SK-N-SH (cell line): ENCODE results near the gene EIF4G1. TPM values are rescaled to one million over a fixed set of nuclear protein-coding genes. Genes with fewer than 3 reads are reported as not detected.

Experiments
- CTCF ChIA-PET: fragments of 300-600, 350-600 bp; formaldehyde crosslinking; extraction: SDS; loops from one replicate; lab custom pipeline; 2021; lab: Yijun Ruan, JAX
- POLR2A ChIA-PET: fragments of 350-600 bp; sonication (Branson Sonifier 250); formaldehyde crosslinking; extraction: SDS; loops from one replicate; lab custom pipeline; 2020; ENCODE audit warnings: antibody characterized with exemption, inconsistent platforms; lab: Yijun Ruan, JAX
- DNase-seq: peaks from one replicate; pipeline ENCODE4 v3.0.0; 2012
- H2AFZ ChIP-seq: fragments of 200-600 bp; sonication (generic); 2 replicates; pipeline ENCODE4 v1.8.1; 2016; ENCODE audit warnings: antibody characterized with exemption, mild to moderate bottlenecking, low read depth
- H3F3A ChIP-seq: fragments of 200-600 bp; sonication (generic); replicated peaks from 2 replicates; pipeline ENCODE3; 2016; ENCODE audit warnings: antibody characterized with exemption, mild to moderate bottlenecking; ENCODE audit not compliant: insufficient read depth
- H3K27ac ChIP-seq, 2 experiments: fragments of 200-500 bp in 1 of 2; fragments of 200-600 bp in 1 of 2; sonication (Bioruptor generic) in 1 of 2; sonication (generic), shearing (Covaris generic) in 1 of 2; 2 replicates each; pipeline versions ENCODE4 v1.5.1 to v1.6.1; 2014 to 2016; ENCODE audit warnings: low read depth in 2 of 2, inconsistent platforms in 1 of 2, low read length in 1 of 2, mild to moderate bottlenecking in 1 of 2, mixed read lengths in 1 of 2
- H3K27me3 ChIP-seq: fragments of 200-600 bp; sonication (generic), shearing (Covaris generic); 2 replicates; pipeline ENCODE4 v1.6.1; 2016; ENCODE audit warnings: mixed run types; ENCODE audit not compliant: insufficient read depth
- H3K36me3 ChIP-seq, 2 experiments: fragments of 200-500 bp in 1 of 2; fragments of 200-600 bp in 1 of 2; sonication (Bioruptor generic) in 1 of 2; sonication (generic) in 1 of 2; replicated peaks in 1 of 2; 2 replicates each; pipeline versions ENCODE3 to v1.5.1; 2014 to 2016; ENCODE audit warnings: low read length in 1 of 2, mild to moderate bottlenecking in 1 of 2; ENCODE audit not compliant: insufficient read depth in 2 of 2, control insufficient read depth in 1 of 2
- H3K4me1 ChIP-seq, 2 experiments: fragments of 200-500 bp in 1 of 2; fragments of 200-600 bp in 1 of 2; sonication (Bioruptor generic) in 1 of 2; sonication (generic), shearing (Covaris generic) in 1 of 2; 2 replicates each; pipeline versions ENCODE4 v1.5.1 to v1.6.1; 2014 to 2016; ENCODE audit warnings: low read depth in 1 of 2, low read length in 1 of 2, mixed run types in 1 of 2; ENCODE audit not compliant: insufficient read depth in 2 of 2, control insufficient read depth in 1 of 2
- H3K4me2 ChIP-seq: fragments of 200-600 bp; sonication (generic), shearing (Covaris generic); 2 replicates; pipeline ENCODE4 v1.6.1; 2017; ENCODE audit warnings: mixed run types
- H3K4me3 ChIP-seq, 2 experiments: fragments of 200-500 bp in 1 of 2; fragments of 200-600 bp in 1 of 2; sonication (Bioruptor generic) in 1 of 2; sonication (generic), shearing (Covaris generic) in 1 of 2; 2 replicates each; pipeline versions ENCODE4 v1.5.1 to v1.8.1; 2014 to 2016; ENCODE audit warnings: low read depth in 2 of 2, inconsistent platforms in 1 of 2, low read length in 1 of 2, mild to moderate bottlenecking in 1 of 2, mixed read lengths in 1 of 2, moderate library complexity in 1 of 2
- H3K79me2 ChIP-seq: fragments of 200-600 bp; sonication (generic); 2 replicates; pipeline ENCODE4 v1.8.1; 2017; ENCODE audit warnings: mild to moderate bottlenecking; ENCODE audit not compliant: insufficient read depth
- H3K9ac ChIP-seq: fragments of 200-600 bp; sonication (generic); 2 replicates; pipeline ENCODE4 v1.6.1; 2017; ENCODE audit warnings: mixed run types
- H3K9me2 ChIP-seq: fragments of 200-600 bp; sonication (generic); 2 replicates; pipeline ENCODE4 v1.6.1; 2017; ENCODE audit warnings: mixed run types
- H3K9me3 ChIP-seq: fragments of 200-600 bp; sonication (generic); 2 replicates; pipeline ENCODE4 v1.6.1; 2017; ENCODE audit warnings: mixed run types, mild to moderate bottlenecking, moderate library complexity
- H4K20me1 ChIP-seq: fragments of 200-600 bp; sonication (generic); 2 replicates; pipeline ENCODE4 v1.6.1; 2017; ENCODE audit warnings: mild to moderate bottlenecking, mixed run types; ENCODE audit not compliant: insufficient read depth
- FOSL2 ChIP-seq: IDR thresholded peaks from 2 replicates; pipeline ENCODE4 v1.4.0; 2012; ENCODE audit warnings: low read depth, mild to moderate bottlenecking, moderate library complexity, borderline replicate concordance
- FOXJ3 ChIP-seq: sonication (generic); formaldehyde crosslinking; IDR thresholded peaks from 2 replicates; pipeline ENCODE4 v1.5.1; 2020; ENCODE audit warnings: mild to moderate bottlenecking, missing genetic modification reagents
- IRF3 ChIP-seq: fragments of 150-350 bp; IDR thresholded peaks from 2 replicates; pipeline ENCODE4 v1.6.1; 2016; ENCODE audit warnings: mild to moderate bottlenecking, low read depth, low read length
- MXI1 ChIP-seq: IDR thresholded peaks from 2 replicates; pipeline ENCODE4 v1.6.1; 2012; ENCODE audit warnings: mild to moderate bottlenecking, low read depth, low read length, improper control_type of control experiment
- PBX3 ChIP-seq: IDR thresholded peaks from 2 replicates; pipeline ENCODE4; 2012
- RFX5 ChIP-seq: IDR thresholded peaks from 2 replicates; pipeline ENCODE4 v1.6.1; 2012; ENCODE audit warnings: mild to moderate bottlenecking, improper control_type of control experiment, low read length
- RXRA ChIP-seq: IDR thresholded peaks from 2 replicates; pipeline ENCODE4 v1.4.0; 2012; ENCODE audit warnings: low read depth, mild to moderate bottlenecking, borderline replicate concordance
- SIN3A ChIP-seq: IDR thresholded peaks from 2 replicates; pipeline ENCODE4 v1.6.1; 2012; ENCODE audit warnings: low read depth, mild to moderate bottlenecking, low read length, moderate library complexity, borderline replicate concordance
- TAF1 ChIP-seq: IDR thresholded peaks from 2 replicates; pipeline ENCODE4 v1.6.1; 2012; ENCODE audit warnings: low read depth, mild to moderate bottlenecking, low read length, moderate library complexity, borderline replicate concordance
- YY1 ChIP-seq: IDR thresholded peaks from 2 replicates; pipeline ENCODE4 v1.4.0; 2012; ENCODE audit warnings: low read depth, mild to moderate bottlenecking
- ZBTB33 ChIP-seq: IDR thresholded peaks from 2 replicates; pipeline ENCODE4 v1.4.0; 2012; ENCODE audit warnings: low read depth, borderline replicate concordance
- WGBS: methylation state at CpG from one replicate; pipeline ENCODE4 v1.1.6; 2017; ENCODE audit warnings: low lambda C conversion rate; 5-methylcytosine and 5-hydroxymethylcytosine counted together
- polyA plus RNA-seq, 3 experiments: library from polyadenylated mRNA; depleted of rRNA; stranded (reverse); fragments of >200 nt; gene quantifications; 2 replicates each; pipeline ENCODE4 v1.2.3, GENCODE V29; 2012
- TF ChIP-seq, protein P1 (sequence below): fragments of 150-350 bp; IDR thresholded peaks from 2 replicates; pipeline ENCODE4 v1.6.1; 2017; ENCODE audit warnings: antibody characterized with exemption, low read length, low read depth, borderline replicate concordance

Gene EIF4G1
- polyA plus RNA-seq, 1 of the 3 experiments (the other 2 are of a cell fraction): 262 TPM

DNA sequence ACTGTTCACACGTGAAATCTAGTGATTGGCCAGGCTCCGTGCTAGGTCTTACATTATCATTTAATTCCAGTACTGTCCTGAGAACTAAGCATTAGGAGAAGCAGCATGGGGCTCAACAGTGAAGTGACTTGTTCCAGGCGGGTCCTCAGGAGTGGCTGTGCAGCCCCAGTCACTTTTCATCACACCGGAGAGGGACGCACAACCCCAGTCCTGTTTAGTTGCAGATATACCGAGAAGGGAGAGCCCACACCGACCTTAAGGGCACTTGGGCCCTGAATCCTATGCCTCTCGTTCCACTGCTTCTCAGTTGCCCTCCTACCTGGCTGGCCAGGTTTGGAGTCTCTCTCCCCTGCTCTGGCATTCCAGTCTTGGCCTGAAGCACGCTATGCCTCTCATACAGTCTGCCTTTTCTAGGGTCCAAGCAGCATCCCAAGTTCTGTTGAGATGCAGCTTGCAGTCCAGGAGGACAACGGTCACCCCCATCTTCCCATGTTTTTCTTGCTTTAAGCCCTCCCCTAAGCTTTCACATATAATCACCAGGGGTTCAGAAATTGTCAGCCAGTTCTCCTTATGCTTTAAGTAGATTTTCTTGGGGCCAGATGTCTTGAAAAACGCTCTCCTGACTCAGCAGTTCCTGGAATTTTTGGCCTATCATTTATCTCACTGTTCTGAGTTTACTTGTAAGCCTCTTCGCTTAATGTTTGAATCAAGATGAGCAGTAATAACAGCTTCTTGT is 33.1 kb downstream of the EIF4G1 start:
- no peak overlapping the region; a peak in 1 of 4 replicates for H3K27ac ChIP-seq
- peaks cover 0 to 14% of the 10 kb centered on the region in 2 experiments; a peak in 2 of 4 replicates for H3K4me1 ChIP-seq
- no peaks in the 10 kb centered on the region for H3K79me2 ChIP-seq
- H3K27me3 ChIP-seq: no peaks in the 10 kb centered on the region
- ChIA-PET POLR2A (interaction anchor here (0.7 to 3.0 kb wide), 4 partner anchors 9 to 318 kb away, joined by 3 to 12 read pairs (median 8); partner anchors contain the start of genes CLCN2 and POLR2H), CTCF (interaction anchor here (1.0 to 3.5 kb wide), 4 partner anchors 8 to 24 kb away, joined by 3 to 15 read pairs (median 6); no protein-coding TSS in a partner anchor)
- peaks cover 4% of the 10 kb centered on the region for H3F3A ChIP-seq
- DNase-seq: no peak
- H3K4me2 ChIP-seq: no peak overlapping the region
- peaks cover 3 to 43% of the 10 kb centered on the region in 2 experiments for H3K36me3 ChIP-seq
- no peaks in the 10 kb centered on the region for H4K20me1 ChIP-seq
- TF ChIP-seq FOXJ3 (no peak), PBX3 (no peak)
- H2AFZ ChIP-seq: no peak overlapping the region
- H3K4me3 ChIP-seq: no peak overlapping the region
- no peak overlapping the region for H3K9ac ChIP-seq
- H3K9me2 ChIP-seq: no peaks in the 10 kb centered on the region
- 87% methylated on average over 12 of the region's 12 CpGs for WGBS
- H3K9me3 ChIP-seq: no peaks in the 10 kb centered on the region

GRCh38 chr3:184348057-184348382 is 33.6 kb downstream of the EIF4G1 start:
- POLR2A ChIA-PET: interaction anchor here (0.7 to 3.0 kb wide), 4 partner anchors 9 to 318 kb away, joined by 3 to 12 read pairs (median 8); partner anchors contain the start of genes CLCN2 and POLR2H

More at GRCh38 chr3:184348057-184348382, 33.6 kb downstream of the EIF4G1 start:
- Histone ChIP-seq H3K4me3 (no peak overlapping the region), H3K36me3 (peaks cover 3 to 43% of the 10 kb centered on the region in 2 experiments), H3K4me2 (no peak overlapping the region), H4K20me1 (no peaks in the 10 kb centered on the region), H3F3A (peaks cover under 1% of the 10 kb centered on the region), H3K79me2 (no peaks in the 10 kb centered on the region), H3K27ac (no peak overlapping the region), H3K4me1 (peaks cover 0 to 14% of the 10 kb centered on the region in 2 experiments; a peak in 2 of 4 replicates), H2AFZ (no peak overlapping the region), H3K9ac (no peak overlapping the region), H3K9me3 (no peaks in the 10 kb centered on the region), H3K27me3 (no peaks in the 10 kb centered on the region), H3K9me2 (no peaks in the 10 kb centered on the region)
- no peak for DNase-seq
- TF ChIP-seq YY1 (no peak), PBX3 (no peak), RXRA (no peak), RFX5 (no peak), ZBTB33 (no peak), TAF1 (no peak), MXI1 (no peak), SIN3A (no peak), FOSL2 (no peak), IRF3 (no peak)
- TF ChIP-seq, protein P1, sequence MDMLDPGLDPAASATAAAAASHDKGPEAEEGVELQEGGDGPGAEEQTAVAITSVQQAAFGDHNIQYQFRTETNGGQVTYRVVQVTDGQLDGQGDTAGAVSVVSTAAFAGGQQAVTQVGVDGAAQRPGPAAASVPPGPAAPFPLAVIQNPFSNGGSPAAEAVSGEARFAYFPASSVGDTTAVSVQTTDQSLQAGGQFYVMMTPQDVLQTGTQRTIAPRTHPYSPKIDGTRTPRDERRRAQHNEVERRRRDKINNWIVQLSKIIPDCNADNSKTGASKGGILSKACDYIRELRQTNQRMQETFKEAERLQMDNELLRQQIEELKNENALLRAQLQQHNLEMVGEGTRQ: no peak
- CTCF ChIA-PET: interaction anchor here (1.0 to 3.5 kb wide), 4 partner anchors 9 to 23 kb away, joined by 3 to 15 read pairs (median 6); no protein-coding TSS in a partner anchor
- 91% methylated on average over 4 of the region's 4 CpGs for WGBS
